ENCODE measurements around the gene TOM1L1. TPM values are rescaled to one million over a fixed set of nuclear protein-coding genes. Genes with fewer than 3 reads are reported as not detected.

Gene TOM1L1
- total RNA-seq, 5 donors from 2014 or later (not counting 1 experiment from before 2014, with no cell fraction given), result 0.26 to 0.67 (median 0.49) TPM; not detected in 1

DNA sequence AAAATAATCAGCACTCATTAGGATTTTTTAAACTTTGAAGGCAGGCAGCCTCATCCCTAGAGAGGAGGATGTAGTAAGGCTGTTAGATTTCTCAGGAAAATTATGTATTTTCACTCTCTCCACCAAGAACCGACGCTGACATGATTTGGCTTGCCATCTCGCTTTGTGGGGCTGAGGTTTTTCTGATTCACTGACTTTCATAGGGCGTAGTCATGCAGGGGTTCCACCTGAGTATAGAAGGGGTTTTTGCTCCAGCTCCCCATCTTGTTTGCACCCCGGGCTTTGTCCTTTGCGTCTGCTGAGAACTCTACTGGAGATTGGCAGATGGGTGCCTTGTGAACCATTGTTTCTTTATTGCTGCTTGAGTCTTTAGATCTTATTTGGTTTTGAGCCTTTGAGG, 20.2 kb downstream of the TOM1L1 start:
- no peak overlapping the region for H3K4me3 ChIP-seq (ENCODE audit: control insufficient read depth in 1 of 2, extremely low read depth in 1 of 2, low read length in 1 of 2)
- ChIA-PET CTCF (no interaction called here), POLR2A (no interaction called here)
- H3K36me3 ChIP-seq (ENCODE audit: control insufficient read depth in 2 of 2, extremely low read depth in 1 of 2, insufficient read depth in 1 of 2, low read length in 1 of 2), result no peaks in the 10 kb centered on the region
- Mint-ChIP-seq H3K4me3 (no peak overlapping the region), H3K9me3 (peaks cover 0 to 16% (median 13%) of the 10 kb centered on the region in 3 donors), H3K27me3 (peaks cover 6 to 7% of the 10 kb centered on the region in 2 donors), H3K27ac (no peak overlapping the region), H3K36me3 (no peaks in the 10 kb centered on the region), H3K4me1 (no peaks in the 10 kb centered on the region)
- 78% methylated on average over 3 of the region's 6 CpGs for WGBS (ENCODE audit: insufficient coverage)
- H3K9me3 ChIP-seq, result no peaks in the 10 kb centered on the region
- H3K27ac ChIP-seq (ENCODE audit: low read length), result no peak overlapping the region
- ATAC-seq (replicated peaks in 1 of 4) (no peak), DNase-seq (no peak)
- peaks cover 0 to 2% of the 10 kb centered on the region in 2 experiments for H3K27me3 ChIP-seq (replicated peaks in 1 of 2; ENCODE audit: control insufficient read depth in 2 of 2, extremely low read depth in 1 of 2, insufficient read depth in 2 of 2, low read length in 1 of 2)
- no peaks in the 10 kb centered on the region for H3K4me1 ChIP-seq (ENCODE audit: control insufficient read depth in 1 of 2, extremely low read depth in 1 of 2, insufficient read depth in 2 of 2, low read length in 2 of 2)

DNA sequence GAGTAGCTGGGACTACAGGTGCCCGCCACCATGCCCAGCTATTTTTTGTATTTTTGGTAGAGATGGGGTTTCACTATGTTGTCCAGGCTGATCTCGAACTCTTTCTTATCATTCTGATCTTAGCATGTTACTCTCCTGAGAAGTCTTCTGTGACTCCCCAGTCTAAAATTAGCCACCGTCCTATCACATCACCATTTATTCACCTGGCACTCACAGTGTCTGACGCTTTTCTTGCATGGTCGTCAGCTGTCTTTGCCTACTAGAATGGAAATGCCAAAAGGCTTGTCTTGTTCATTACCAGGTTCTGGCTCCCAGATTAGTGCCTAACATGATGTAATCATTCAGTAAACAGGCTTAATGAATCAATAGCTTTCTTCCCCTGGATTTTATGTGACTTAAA, 23.8 kb downstream of the TOM1L1 start:
- 80% methylated on average over 3 of the region's 5 CpGs for WGBS (ENCODE audit: insufficient coverage)
- no peaks in the 10 kb centered on the region for H3K9me3 ChIP-seq
- Mint-ChIP-seq H3K27ac (no peak overlapping the region), H3K36me3 (no peaks in the 10 kb centered on the region), H3K4me3 (no peak overlapping the region), H3K9me3 (no peaks in the 10 kb centered on the region), H3K27me3 (peaks cover 7 to 16% of the 10 kb centered on the region in 2 donors), H3K4me1 (peaks cover 0 to 1% (median 0%) of the 10 kb centered on the region in 3 donors)
- no peak for DNase-seq
- H3K27ac ChIP-seq (ENCODE audit: low read length), result no peak overlapping the region
- no peak overlapping the region for H3K4me3 ChIP-seq (ENCODE audit: control insufficient read depth in 1 of 2, extremely low read depth in 1 of 2, low read length in 1 of 2)
- ChIA-PET POLR2A (no interaction called here), CTCF (no interaction called here)
- no peaks in the 10 kb centered on the region for H3K4me1 ChIP-seq (ENCODE audit: control insufficient read depth in 1 of 2, extremely low read depth in 1 of 2, insufficient read depth in 2 of 2, low read length in 2 of 2)
- no peak for ATAC-seq (replicated peaks in 1 of 4)
- peaks cover 0 to 2% of the 10 kb centered on the region in 2 experiments for H3K27me3 ChIP-seq (replicated peaks in 1 of 2; ENCODE audit: control insufficient read depth in 2 of 2, extremely low read depth in 1 of 2, insufficient read depth in 2 of 2, low read length in 1 of 2)
- no peaks in the 10 kb centered on the region for H3K36me3 ChIP-seq (ENCODE audit: control insufficient read depth in 2 of 2, extremely low read depth in 1 of 2, insufficient read depth in 1 of 2, low read length in 1 of 2)

DNA sequence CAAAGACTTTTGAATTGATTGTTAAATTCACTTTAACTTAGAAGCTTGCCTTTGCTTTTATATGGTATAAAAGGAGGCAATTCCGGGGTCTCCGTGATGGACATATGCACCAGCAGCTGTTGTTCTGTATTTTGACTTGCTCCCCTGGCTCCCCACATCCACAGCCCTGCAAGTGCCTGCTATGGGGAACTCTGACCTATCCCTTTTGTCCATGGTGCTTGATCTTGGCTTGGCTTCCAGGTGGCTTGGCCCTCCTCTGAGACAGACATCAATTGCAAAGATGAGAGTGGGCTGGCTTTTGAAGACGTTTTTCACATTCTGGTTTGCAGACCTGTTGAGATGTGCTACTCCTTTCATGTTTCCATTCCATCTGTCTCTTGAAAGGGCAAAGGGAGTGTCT, 26.9 kb downstream of the TOM1L1 start:
- ChIA-PET CTCF (no interaction called here), POLR2A (no interaction called here)
- H3K4me1 ChIP-seq (ENCODE audit: control insufficient read depth in 1 of 2, extremely low read depth in 1 of 2, insufficient read depth in 2 of 2, low read length in 2 of 2), result no peaks in the 10 kb centered on the region
- Mint-ChIP-seq H3K27ac (no peak overlapping the region), H3K27me3 (peaks cover 13 to 20% of the 10 kb centered on the region in 2 donors), H3K36me3 (no peaks in the 10 kb centered on the region), H3K4me3 (no peak overlapping the region), H3K4me1 (peaks cover 0 to 1% (median 0%) of the 10 kb centered on the region in 3 donors), H3K9me3 (no peaks in the 10 kb centered on the region)
- peaks cover 0 to 7% of the 10 kb centered on the region in 2 experiments for H3K27me3 ChIP-seq (replicated peaks in 1 of 2; ENCODE audit: control insufficient read depth in 2 of 2, extremely low read depth in 1 of 2, insufficient read depth in 2 of 2, low read length in 1 of 2)
- ATAC-seq (replicated peaks in 1 of 4), result no peak
- no peaks in the 10 kb centered on the region for H3K9me3 ChIP-seq
- 80% methylated on average over 1 of the region's 3 CpGs for WGBS (ENCODE audit: insufficient coverage)
- H3K27ac ChIP-seq (ENCODE audit: low read length), result no peak overlapping the region
- DNase-seq, result no peak
- H3K36me3 ChIP-seq (ENCODE audit: control insufficient read depth in 2 of 2, extremely low read depth in 1 of 2, insufficient read depth in 1 of 2, low read length in 1 of 2), result no peaks in the 10 kb centered on the region
- H3K4me3 ChIP-seq (ENCODE audit: control insufficient read depth in 1 of 2, extremely low read depth in 1 of 2, low read length in 1 of 2), result no peak overlapping the region

DNA sequence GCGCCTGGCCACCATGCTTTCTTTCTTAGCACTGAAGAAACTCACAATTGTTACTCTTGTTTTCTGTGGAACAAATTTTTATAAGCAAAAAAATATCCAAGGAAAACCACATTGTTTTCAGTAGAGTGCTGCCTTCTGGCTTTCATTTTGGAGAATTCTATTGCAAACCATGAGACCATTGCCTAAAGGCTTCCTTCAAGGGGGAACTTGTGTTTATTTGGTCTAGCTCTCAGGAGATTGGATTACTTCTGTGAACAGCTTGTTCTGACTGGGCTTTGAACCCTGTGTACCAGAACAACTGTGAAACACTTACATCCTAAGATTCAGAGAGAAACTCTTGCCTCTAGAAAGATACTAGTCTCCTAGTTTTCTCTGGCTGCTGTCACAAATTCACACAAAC, 32.1 kb downstream of the TOM1L1 start:
- peaks cover 0 to 1% (median 0%) of the 10 kb centered on the region in 3 donors for H3K4me1 Mint-ChIP-seq

DNA sequence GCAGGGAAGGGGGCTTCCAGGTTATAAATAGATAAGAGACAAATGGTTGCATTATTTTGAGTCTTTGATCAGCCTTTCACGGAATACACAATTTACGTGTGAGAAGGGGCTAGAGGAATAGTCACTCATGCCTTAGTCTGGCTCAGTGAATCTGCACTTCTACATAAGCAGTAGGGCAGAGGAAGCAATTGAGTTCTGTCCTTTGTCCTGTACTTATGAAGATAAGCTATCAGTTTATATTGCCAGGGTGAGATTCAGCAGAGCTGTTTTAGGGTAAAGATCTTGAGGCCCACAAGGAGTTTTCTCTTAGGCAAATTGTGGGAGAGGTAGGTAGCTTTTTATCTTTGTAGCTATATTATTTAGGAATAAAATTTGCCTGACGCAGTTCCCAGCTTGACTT, 33.3 kb downstream of the TOM1L1 start:
- WGBS (ENCODE audit: insufficient coverage), result 100% methylated on average over 2 of the region's 3 CpGs
- no peaks in the 10 kb centered on the region for H3K9me3 Mint-ChIP-seq

More for the DNA sequence above, 32.1 kb downstream of the TOM1L1 start:
- Histone ChIP-seq H3K4me1 (ENCODE audit: control insufficient read depth in 1 of 2, extremely low read depth in 1 of 2, insufficient read depth in 2 of 2, low read length in 2 of 2) (no peaks in the 10 kb centered on the region), H3K9me3 (no peaks in the 10 kb centered on the region), H3K27me3 (replicated peaks in 1 of 2; ENCODE audit: control insufficient read depth in 2 of 2, extremely low read depth in 1 of 2, insufficient read depth in 2 of 2, low read length in 1 of 2) (peaks cover 0 to 7% of the 10 kb centered on the region in 2 experiments), H3K4me3 (ENCODE audit: control insufficient read depth in 1 of 2, extremely low read depth in 1 of 2, low read length in 1 of 2) (no peak overlapping the region), H3K36me3 (ENCODE audit: control insufficient read depth in 2 of 2, extremely low read depth in 1 of 2, insufficient read depth in 1 of 2, low read length in 1 of 2) (no peaks in the 10 kb centered on the region), H3K27ac (ENCODE audit: low read length) (no peak overlapping the region)
- Mint-ChIP-seq H3K27ac (no peak overlapping the region), H3K36me3 (no peaks in the 10 kb centered on the region), H3K27me3 (peaks cover 12 to 13% of the 10 kb centered on the region in 2 donors), H3K4me3 (no peak overlapping the region), H3K9me3 (no peaks in the 10 kb centered on the region)
- DNase-seq, result no peak
- POLR2A ChIA-PET, result interaction anchor here in 1 of 2 donors (0.6 kb wide), 1 partner anchor 13 kb away, joined by 3 read pairs; no protein-coding TSS in a partner anchor
- CTCF ChIA-PET, result no interaction called here
- no peak for ATAC-seq (replicated peaks in 1 of 4)
- 0% methylated on average over 1 of the region's 1 CpG for WGBS (ENCODE audit: insufficient coverage)

DNA sequence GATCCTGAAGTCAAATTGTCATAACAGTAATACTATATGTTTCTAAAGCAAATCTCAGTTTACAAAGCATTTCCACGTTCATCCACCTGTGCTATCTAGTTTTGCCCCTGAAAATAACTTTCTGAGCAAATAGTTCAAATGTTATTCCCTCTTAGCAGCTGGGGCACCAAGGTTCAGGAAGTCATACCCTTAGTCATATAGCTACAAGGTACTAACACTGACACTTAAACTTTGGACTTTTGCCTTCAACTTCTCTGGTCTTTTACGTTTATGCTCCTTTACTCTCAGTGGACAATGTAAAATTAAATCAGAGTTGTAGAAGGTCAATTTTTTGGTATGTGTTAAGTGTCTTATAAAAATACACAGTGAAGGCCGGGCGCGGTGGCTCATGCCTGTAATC, 34.8 kb downstream of the TOM1L1 start:
- Histone ChIP-seq H3K4me1 (ENCODE audit: control insufficient read depth in 1 of 2, extremely low read depth in 1 of 2, insufficient read depth in 2 of 2, low read length in 2 of 2) (no peaks in the 10 kb centered on the region), H3K27ac (ENCODE audit: low read length) (no peak overlapping the region), H3K36me3 (ENCODE audit: control insufficient read depth in 2 of 2, extremely low read depth in 1 of 2, insufficient read depth in 1 of 2, low read length in 1 of 2) (no peaks in the 10 kb centered on the region), H3K27me3 (replicated peaks in 1 of 2; ENCODE audit: control insufficient read depth in 2 of 2, extremely low read depth in 1 of 2, insufficient read depth in 2 of 2, low read length in 1 of 2) (peaks cover 0 to 4% of the 10 kb centered on the region in 2 experiments), H3K9me3 (no peaks in the 10 kb centered on the region), H3K4me3 (ENCODE audit: control insufficient read depth in 1 of 2, extremely low read depth in 1 of 2, low read length in 1 of 2) (no peak overlapping the region)
- ATAC-seq (replicated peaks in 1 of 4), result no peak
- Mint-ChIP-seq H3K36me3 (no peaks in the 10 kb centered on the region), H3K4me1 (no peaks in the 10 kb centered on the region), H3K27ac (no peak overlapping the region), H3K9me3 (no peaks in the 10 kb centered on the region), H3K4me3 (no peak overlapping the region), H3K27me3 (peaks cover 4 to 9% of the 10 kb centered on the region in 2 donors)
- no peak for DNase-seq
- WGBS (ENCODE audit: insufficient coverage), result 44% methylated on average over 1 of the region's 5 CpGs
- ChIA-PET POLR2A (no interaction called here), CTCF (no interaction called here)

More for the DNA sequence above, 33.3 kb downstream of the TOM1L1 start:
- Histone ChIP-seq H3K9me3 (no peaks in the 10 kb centered on the region), H3K27me3 (replicated peaks in 1 of 2; ENCODE audit: control insufficient read depth in 2 of 2, extremely low read depth in 1 of 2, insufficient read depth in 2 of 2, low read length in 1 of 2) (peaks cover 0 to 7% of the 10 kb centered on the region in 2 experiments), H3K36me3 (ENCODE audit: control insufficient read depth in 2 of 2, extremely low read depth in 1 of 2, insufficient read depth in 1 of 2, low read length in 1 of 2) (no peaks in the 10 kb centered on the region), H3K4me3 (ENCODE audit: control insufficient read depth in 1 of 2, extremely low read depth in 1 of 2, low read length in 1 of 2) (no peak overlapping the region), H3K27ac (ENCODE audit: low read length) (no peak overlapping the region), H3K4me1 (ENCODE audit: control insufficient read depth in 1 of 2, extremely low read depth in 1 of 2, insufficient read depth in 2 of 2, low read length in 2 of 2) (no peaks in the 10 kb centered on the region)
- ChIA-PET CTCF (no interaction called here), POLR2A (no interaction called here)
- Mint-ChIP-seq H3K4me1 (peaks cover 0 to under 1% (median 0%) of the 10 kb centered on the region in 3 donors), H3K4me3 (no peak overlapping the region), H3K36me3 (no peaks in the 10 kb centered on the region), H3K27me3 (peaks cover 4 to 12% of the 10 kb centered on the region in 2 donors), H3K27ac (no peak overlapping the region)
- no peak for ATAC-seq (replicated peaks in 1 of 4)
- no peak for DNase-seq

DNA sequence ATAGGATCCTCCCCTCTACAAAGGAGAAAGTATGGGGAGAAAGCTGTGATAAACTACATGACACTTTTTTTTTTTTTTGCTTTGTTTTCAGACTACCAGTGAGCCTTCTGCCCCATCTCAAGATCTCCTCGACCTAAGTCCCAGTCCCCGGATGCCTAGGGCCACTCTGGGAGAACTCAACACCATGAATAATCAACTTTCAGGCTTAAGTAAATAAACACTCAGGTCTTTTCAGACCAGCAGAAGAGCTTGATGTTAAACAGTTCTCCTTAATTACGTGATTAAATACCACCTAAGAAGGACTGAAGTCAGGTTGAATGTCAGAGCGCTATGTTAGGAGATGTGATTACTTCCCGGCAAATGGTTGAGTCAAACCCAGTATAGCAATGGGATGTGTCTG, 36.4 kb downstream of the TOM1L1 start:
- H3K4me3 ChIP-seq (ENCODE audit: control insufficient read depth in 1 of 2, extremely low read depth in 1 of 2, low read length in 1 of 2), result no peak overlapping the region
- no peaks in the 10 kb centered on the region for H3K9me3 ChIP-seq
- ATAC-seq (replicated peaks in 1 of 4), result no peak

More for the DNA sequence above, 36.4 kb downstream of the TOM1L1 start:
- ChIA-PET POLR2A (no interaction called here), CTCF (interaction anchor here in 1 of 2 donors (0.6 kb wide), 1 partner anchor 199 kb away, joined by 3 read pairs; no protein-coding TSS in a partner anchor)
- Mint-ChIP-seq H3K9me3 (no peaks in the 10 kb centered on the region), H3K27me3 (peaks cover 1 to 6% of the 10 kb centered on the region in 2 donors), H3K36me3 (no peaks in the 10 kb centered on the region), H3K4me1 (no peaks in the 10 kb centered on the region), H3K4me3 (no peak overlapping the region), H3K27ac (no peak overlapping the region)
- Histone ChIP-seq H3K4me1 (ENCODE audit: control insufficient read depth in 1 of 2, extremely low read depth in 1 of 2, insufficient read depth in 2 of 2, low read length in 2 of 2) (no peaks in the 10 kb centered on the region), H3K36me3 (ENCODE audit: control insufficient read depth in 2 of 2, extremely low read depth in 1 of 2, insufficient read depth in 1 of 2, low read length in 1 of 2) (no peaks in the 10 kb centered on the region), H3K27me3 (replicated peaks in 1 of 2; ENCODE audit: control insufficient read depth in 2 of 2, extremely low read depth in 1 of 2, insufficient read depth in 2 of 2, low read length in 1 of 2) (no peaks in the 10 kb centered on the region), H3K27ac (ENCODE audit: low read length) (no peak overlapping the region)
- no peak for DNase-seq
- 81% methylated on average over 2 of the region's 5 CpGs for WGBS (ENCODE audit: insufficient coverage)

All from T-cell (primary cell).